Measurements from ENCODE around the gene SLC35E3.

GRCh38 chr12:68824131-68824530, 78.2 kb downstream of the SLC35E3 start:
- TF ChIP-seq TAF1 (IDR thresholded peaks at IDR 0.05; ENCODE audit: borderline replicate concordance, low read depth, low read length) (no peak), POLR2AphosphoS5 (IDR thresholded peaks at IDR 0.05; ENCODE audit: low read depth, low read length) (no peak), POLR2A (IDR thresholded peaks at IDR 0.05; ENCODE audit: low read depth, low read length) (peak; percentile 8; the same call in 1 of the 2 replicates)

Measured in GM12892 (cell line).